SU-DHL-6 (cell line): Measurements from ENCODE around the gene KCNJ18.

Experiments used
- H2AFZ ChIP-seq: fragments of 200-600 bp; sonication (generic); 2 replicates; pipeline ENCODE4 v1.6.1; 2014; ENCODE audit warnings: low read depth, mild to moderate bottlenecking, moderate library complexity, mixed read lengths, antibody characterized with exemption, low read length; ENCODE audit not compliant: severe bottlenecking
- H3F3A ChIP-seq: fragments of 200-600 bp; shearing (Covaris generic); 2 replicates; pipeline ENCODE4 v1.6.0; 2016; ENCODE audit warnings: antibody characterized with exemption, mild to moderate bottlenecking; ENCODE audit not compliant: insufficient read depth
- H3K27ac ChIP-seq: fragments of 200-600 bp; sonication (generic); 2 replicates; pipeline ENCODE4 v1.5.1; 2016; ENCODE audit warnings: low read depth, mild to moderate bottlenecking, low read length, moderate library complexity, mixed read lengths
- H3K27me3 ChIP-seq: fragments of 200-600 bp; sonication (generic), shearing (Covaris generic); 2 replicates; pipeline ENCODE4 v1.6.0; 2014; ENCODE audit warnings: mild to moderate bottlenecking, low read length
- H3K36me3 ChIP-seq: fragments of 200-600 bp; sonication (generic); 2 replicates; pipeline ENCODE4 v1.6.1; 2014; ENCODE audit warnings: mild to moderate bottlenecking, low read length, mixed read lengths
- H3K4me2 ChIP-seq: fragments of 300-600, 200-600 bp; shearing (Covaris generic), sonication (generic); 2 replicates; pipeline ENCODE4 v1.6.0; 2014; ENCODE audit warnings: low read length, low read depth, mild to moderate bottlenecking; ENCODE audit not compliant: poor library complexity, severe bottlenecking
- H3K4me3 ChIP-seq: fragments of 200-600 bp; sonication (generic); 2 replicates; pipeline ENCODE4 v1.5.1; 2014; ENCODE audit warnings: antibody characterized with exemption, low read length, mild to moderate bottlenecking, mixed read lengths; ENCODE audit not compliant: insufficient read depth, poor library complexity, severe bottlenecking
- H3K79me2 ChIP-seq: fragments of 200-600 bp; sonication (generic); 2 replicates; pipeline ENCODE4 v1.6.1; 2014; ENCODE audit warnings: mild to moderate bottlenecking, low read length, moderate library complexity; ENCODE audit not compliant: insufficient read depth
- H3K9ac ChIP-seq: fragments of 200-600 bp; sonication (generic); 2 replicates; pipeline ENCODE4 v1.7.0; 2014; ENCODE audit warnings: mild to moderate bottlenecking, low read length
- H3K9me2 ChIP-seq: fragments of 200-600 bp; sonication (generic); replicated peaks from 2 replicates; pipeline ENCODE4 v1.6.1; 2014; ENCODE audit warnings: low read length; ENCODE audit not compliant: insufficient read depth
- H3K9me3 ChIP-seq: fragments of 200-600 bp; sonication (generic); 2 replicates; pipeline ENCODE4 v1.6.1; 2014; ENCODE audit warnings: low read length, mixed read lengths; ENCODE audit not compliant: insufficient read depth
- H4K20me1 ChIP-seq: fragments of 200-600 bp; sonication (generic); 2 replicates; pipeline ENCODE4 v1.6.1; 2014; ENCODE audit warnings: low read depth, mild to moderate bottlenecking, antibody characterized with exemption, low read length, moderate library complexity, mixed read lengths
- EZH2phosphoT487 ChIP-seq: fragments of 200-600 bp; sonication (generic), shearing (Covaris generic); conservative IDR thresholded peaks from 2 replicates; pipeline ENCODE4 v1.6.1; 2018; ENCODE audit warnings: mild to moderate bottlenecking, antibody characterized with exemption, low read length, moderate library complexity, mixed read lengths
- TF ChIP-seq, protein P1 (sequence below): fragments of 200-600 bp; sonication (generic); IDR thresholded peaks from one replicate; pipeline ENCODE4 v1.5.1; 2017; ENCODE audit warnings: antibody characterized with exemption, mild to moderate bottlenecking, low read length, moderate library complexity; ENCODE audit not compliant: insufficient read depth, poor library complexity, severe bottlenecking

Gene KCNJ18

DNA sequence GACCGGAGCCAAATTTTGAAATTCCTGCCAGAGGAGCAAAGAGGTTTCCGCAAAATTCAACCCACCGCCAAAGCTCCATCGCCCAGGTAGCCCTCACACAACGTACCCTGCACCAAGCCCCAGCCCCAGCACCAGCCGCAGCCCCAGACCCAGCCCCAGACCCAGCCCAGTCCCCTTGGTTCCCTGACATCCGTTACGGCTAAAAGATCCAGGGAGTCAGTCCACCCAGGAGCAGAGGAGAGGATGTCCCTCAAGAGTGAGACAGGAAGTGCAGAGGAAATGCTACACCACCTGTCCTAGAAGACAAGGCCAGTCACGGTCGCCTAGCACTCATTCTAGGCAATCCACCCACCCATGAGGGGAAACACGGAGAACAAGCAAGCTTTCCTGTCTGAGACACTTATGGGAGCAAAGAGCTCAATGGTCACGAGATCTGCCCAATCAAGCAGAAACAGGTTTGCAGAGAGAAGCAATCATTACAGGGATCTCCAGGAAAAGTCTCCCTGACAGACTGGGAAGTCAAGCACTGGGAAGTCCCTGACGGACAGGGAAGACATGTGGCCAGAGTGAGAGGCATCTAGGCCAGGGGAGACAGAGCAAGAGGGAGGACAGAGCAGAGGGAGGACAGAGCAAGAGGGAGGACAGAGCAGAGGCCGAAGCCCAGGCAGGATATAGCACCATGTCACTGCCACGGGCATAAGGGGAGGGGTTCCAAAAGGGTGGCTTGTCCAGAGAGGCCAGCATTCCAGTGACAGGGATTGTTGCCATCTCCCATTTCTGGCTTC is 15.0 kb upstream of the KCNJ18 start:
- Histone ChIP-seq H3F3A (no peaks in the 10 kb centered on the region), H4K20me1 (no peaks in the 10 kb centered on the region), H3K79me2 (no peaks in the 10 kb centered on the region), H3K27me3 (no peaks in the 10 kb centered on the region), H3K9ac (no peak overlapping the region), H3K4me2 (no peak overlapping the region), H3K36me3 (no peaks in the 10 kb centered on the region), H3K27ac (no peak overlapping the region), H2AFZ (no peak overlapping the region), H3K4me3 (no peak overlapping the region), H3K9me3 (no peaks in the 10 kb centered on the region), H3K9me2 (no peaks in the 10 kb centered on the region)
- TF ChIP-seq EZH2phosphoT487: no peak
- TF ChIP-seq, protein P1, sequence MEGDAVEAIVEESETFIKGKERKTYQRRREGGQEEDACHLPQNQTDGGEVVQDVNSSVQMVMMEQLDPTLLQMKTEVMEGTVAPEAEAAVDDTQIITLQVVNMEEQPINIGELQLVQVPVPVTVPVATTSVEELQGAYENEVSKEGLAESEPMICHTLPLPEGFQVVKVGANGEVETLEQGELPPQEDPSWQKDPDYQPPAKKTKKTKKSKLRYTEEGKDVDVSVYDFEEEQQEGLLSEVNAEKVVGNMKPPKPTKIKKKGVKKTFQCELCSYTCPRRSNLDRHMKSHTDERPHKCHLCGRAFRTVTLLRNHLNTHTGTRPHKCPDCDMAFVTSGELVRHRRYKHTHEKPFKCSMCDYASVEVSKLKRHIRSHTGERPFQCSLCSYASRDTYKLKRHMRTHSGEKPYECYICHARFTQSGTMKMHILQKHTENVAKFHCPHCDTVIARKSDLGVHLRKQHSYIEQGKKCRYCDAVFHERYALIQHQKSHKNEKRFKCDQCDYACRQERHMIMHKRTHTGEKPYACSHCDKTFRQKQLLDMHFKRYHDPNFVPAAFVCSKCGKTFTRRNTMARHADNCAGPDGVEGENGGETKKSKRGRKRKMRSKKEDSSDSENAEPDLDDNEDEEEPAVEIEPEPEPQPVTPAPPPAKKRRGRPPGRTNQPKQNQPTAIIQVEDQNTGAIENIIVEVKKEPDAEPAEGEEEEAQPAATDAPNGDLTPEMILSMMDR: no peak

DNA sequence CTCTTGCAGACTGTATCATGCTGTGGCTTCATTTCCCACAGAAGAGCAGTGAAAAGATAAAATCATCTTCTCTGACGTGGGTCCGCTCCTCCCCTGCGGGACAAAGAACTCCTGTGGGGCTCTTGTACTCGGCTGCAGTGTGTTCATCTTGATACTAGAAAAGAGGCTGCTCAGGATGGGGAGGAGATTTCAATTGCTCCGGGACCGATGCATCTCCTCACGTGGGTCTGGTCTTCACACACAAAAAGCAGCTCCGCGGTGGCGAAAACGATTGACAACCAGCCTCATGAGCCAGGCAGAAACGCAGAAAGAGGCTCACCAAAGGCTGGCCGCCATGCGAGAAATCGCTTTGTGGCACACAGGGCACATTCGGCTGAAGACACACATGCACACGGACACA is 14.4 kb upstream of the KCNJ18 start:
- no peak overlapping the region for H3K27ac ChIP-seq
- H3K9me2 ChIP-seq: no peaks in the 10 kb centered on the region
- H4K20me1 ChIP-seq: no peaks in the 10 kb centered on the region
- no peaks in the 10 kb centered on the region for H3K9me3 ChIP-seq
- TF ChIP-seq EZH2phosphoT487: no peak
- TF ChIP-seq, protein P1: no peak
- H3K9ac ChIP-seq: no peak overlapping the region
- no peaks in the 10 kb centered on the region for H3F3A ChIP-seq
- no peaks in the 10 kb centered on the region for H3K79me2 ChIP-seq
- no peaks in the 10 kb centered on the region for H3K36me3 ChIP-seq
- no peaks in the 10 kb centered on the region for H3K27me3 ChIP-seq
- H3K4me3 ChIP-seq: no peak overlapping the region
- H2AFZ ChIP-seq: no peak overlapping the region
- no peak overlapping the region for H3K4me2 ChIP-seq

GRCh38 chr17:21678393-21679081 is 13.8 kb upstream of the KCNJ18 start:
- TF ChIP-seq EZH2phosphoT487: no peak
- TF ChIP-seq, protein P1: no peak
- no peaks in the 10 kb centered on the region for H3F3A ChIP-seq
- H3K27me3 ChIP-seq: no peaks in the 10 kb centered on the region
- no peak overlapping the region for H2AFZ ChIP-seq
- no peak overlapping the region for H3K27ac ChIP-seq
- no peaks in the 10 kb centered on the region for H4K20me1 ChIP-seq
- no peaks in the 10 kb centered on the region for H3K79me2 ChIP-seq
- H3K9me2 ChIP-seq: no peaks in the 10 kb centered on the region
- H3K9me3 ChIP-seq: no peaks in the 10 kb centered on the region
- H3K4me3 ChIP-seq: no peak overlapping the region
- H3K36me3 ChIP-seq: no peaks in the 10 kb centered on the region
- H3K9ac ChIP-seq: no peak overlapping the region
- no peak overlapping the region for H3K4me2 ChIP-seq
